Uterus (tissue), 4 donors: ENCODE data around the gene IFITM5. TPM values are rescaled to one million over a fixed set of nuclear protein-coding genes. Genes with fewer than 3 reads are reported as not detected.
A peak's percentile ranks its signal among the peaks of the same experiment; 100 is the strongest.
"Not testable (repeated sequence)": the region's sequence is repeated elsewhere in the genome, so short reads cannot be mapped to it uniquely, and the experiment has no call there.

Experiments
- DNase-seq, 2 donors: peaks; one replicate each; pipeline ENCODE4 v3.0.0-alpha.2; 2019 to 2020
- H3K27ac ChIP-seq, 2 donors: fragments of 200-600 bp; sonication (generic); 1 replicate in 1 of 2; 2 replicates in 1 of 2; pipeline ENCODE4 v1.5.1; 2016 to 2018
- H3K27me3 ChIP-seq, 2 donors: fragments of 200-600 bp; sonication (generic); one replicate each; pipeline ENCODE4 v1.5.1; 2018 to 2019; ENCODE audit warnings: control low read depth in 1 of 2
- H3K36me3 ChIP-seq, 2 donors: fragments of 200-600 bp; sonication (generic); one replicate each; pipeline ENCODE4 v1.5.1; 2019; ENCODE audit warnings: control low read depth in 1 of 2
- H3K4me1 ChIP-seq, 2 donors: fragments of 200-600 bp; sonication (generic); one replicate each; pipeline ENCODE4 v1.5.1; 2018 to 2019; ENCODE audit warnings: control low read depth in 1 of 2
- H3K4me3 ChIP-seq, 2 donors: fragments of 200-600 bp; sonication (generic); 1 replicate in 1 of 2; 2 replicates in 1 of 2; pipeline ENCODE4 v1.5.1; 2018 to 2019; ENCODE audit warnings: mild to moderate bottlenecking in 1 of 2
- H3K9me3 ChIP-seq, 2 donors: fragments of 200-600 bp; sonication (generic); one replicate each; pipeline ENCODE4 v1.5.1; 2019; ENCODE audit warnings: control low read depth in 1 of 2
- CTCF ChIP-seq, 4 experiments: fragments of 200-600 bp in 2 of 4; fragments of 450-650 bp in 2 of 4; sonication (generic) in 2 of 4; IDR thresholded peaks; one replicate each; pipeline ENCODE4 v1.5.1; 2016 to 2019; ENCODE audit warnings: antibody characterized with exemption in 4 of 4, mild to moderate bottlenecking in 2 of 4, moderate library complexity in 1 of 4
- POLR2A ChIP-seq, 2 donors: fragments of 450-650 bp; IDR thresholded peaks; one replicate each; pipeline ENCODE4 v1.6.1; 2016; ENCODE audit warnings: antibody characterized with exemption in 2 of 2, mild to moderate bottlenecking in 1 of 2, moderate library complexity in 1 of 2
- intact Hi-C: fragments of 100-400 bp; cut with DNase I; formaldehyde crosslinking; loops from one replicate; pipeline ENCODE4 v1.15.1; 2023; ENCODE audit warnings: low total_unique reads
- total RNA-seq, 4 donors: library from RNA; depleted of rRNA in 3 of 4; stranded (reverse); fragments of >200 nt in 3 of 4; gene quantifications; one replicate each; pipeline versions ENCODE4 v1.1.0 to v1.2.4, GENCODE V29; 2014 to 2023
- donor health status: DM: yes; HTN: yes; CAD: no.

IFITM5 gene
- total RNA-seq, 4 donors from 2014 or later: not detected

GRCh38 chr11:324156-324555 lies 24.8 kb upstream of the IFITM5 start:
- Histone ChIP-seq H3K36me3 (no peaks in the 10 kb centered on the region), H3K9me3 (no peaks in the 10 kb centered on the region), H3K27me3 (no peaks in the 10 kb centered on the region), H3K4me1 (peaks cover 5 to 25% of the 10 kb centered on the region in 2 donors), H3K27ac (peak overlapping the region; percentile 91 to 98), H3K4me3 (peak overlapping the region in 1 of 2 donors; percentile 28)
- TF ChIP-seq POLR2A (IDR thresholded peaks at IDR 0.05): no peak
- intact Hi-C loops: no loop called here
- DNase-seq: peak; percentile 22 to 23

- peak in 1 of 2 donors; percentile 37 for DNase-seq
- intact Hi-C loops, H3K9me3 ChIP-seq, H3K27me3 ChIP-seq, H3K36me3 ChIP-seq, H3K4me1 ChIP-seq: not testable (repeated sequence)
- H3K4me3 ChIP-seq: peak overlapping the region; percentile 69 to 73
- H3K27ac ChIP-seq: peak overlapping the region; percentile 93 to 97
Observed at GRCh38 chr11:319888-320273, 20.6 kb upstream of the IFITM5 start.

GRCh38 chr11:319121-319887 lies 20.0 kb upstream of the IFITM5 start:
- H3K9me3 ChIP-seq, intact Hi-C loops, H3K36me3 ChIP-seq, H3K27me3 ChIP-seq, H3K4me1 ChIP-seq: not testable (repeated sequence)
- peak overlapping the region; percentile 93 to 97 for H3K27ac ChIP-seq
- peak; percentile 45 to 48 for DNase-seq
- H3K4me3 ChIP-seq: peak overlapping the region; percentile 69 to 73
- TF ChIP-seq CTCF (IDR thresholded peaks at IDR 0.05): peak in 1 of 4 experiments; percentile 4

GRCh38 chr11:318405-319120 lies 19.2 kb upstream of the IFITM5 start:
- intact Hi-C loops, H3K4me1 ChIP-seq, H3K9me3 ChIP-seq, H3K36me3 ChIP-seq, H3K27me3 ChIP-seq: not testable (repeated sequence)
- H3K27ac ChIP-seq: peak overlapping the region; percentile 97 to 99
- peak; percentile 41 for DNase-seq
- H3K4me3 ChIP-seq: peak overlapping the region; percentile 69 to 73

- peak overlapping the region; percentile 91 to 99 for H3K27ac ChIP-seq
- intact Hi-C loops: not testable (repeated sequence)
Observed at GRCh38 chr11:317668-318404, 18.5 kb upstream of the IFITM5 start.

GRCh38 chr11:316891-317301 lies 17.6 kb upstream of the IFITM5 start:
- H3K4me1 ChIP-seq: peaks cover 6 to 8% of the 10 kb centered on the region in 2 donors
- H3K27ac ChIP-seq: peak overlapping the region; percentile 91 to 99
- no peaks in the 10 kb centered on the region for H3K27me3 ChIP-seq
- H3K36me3 ChIP-seq: no peaks in the 10 kb centered on the region
- DNase-seq: no peak
- TF ChIP-seq POLR2A (IDR thresholded peaks at IDR 0.05): no peak
- TF ChIP-seq CTCF (IDR thresholded peaks at IDR 0.05): no peak
- intact Hi-C loops: no loop called here
- no peak overlapping the region for H3K4me3 ChIP-seq
- no peaks in the 10 kb centered on the region for H3K9me3 ChIP-seq

More at GRCh38 chr11:317668-318404, 18.5 kb upstream of the IFITM5 start:
- not testable (repeated sequence) for H3K9me3 ChIP-seq, H3K4me1 ChIP-seq, H3K4me3 ChIP-seq, H3K36me3 ChIP-seq, H3K27me3 ChIP-seq
- DNase-seq: peak; percentile 18 to 23
